Smooth muscle cell (in vitro differentiated cells): Measurements from ENCODE around the gene PSMD13. TPM values are rescaled to one million over a fixed set of nuclear protein-coding genes. Genes with fewer than 3 reads are reported as not detected.

Experiments used
- DNase-seq: peaks from one replicate; lab custom pipeline; 2025; ENCODE audit not compliant: unreplicated experiment; lab: John Stamatoyannopoulos, UW
- H2AFZ ChIP-seq: fragments of 200-600 bp; sonication (generic); 2 replicates; pipeline ENCODE4 v1.6.0; 2016; ENCODE audit warnings: antibody characterized with exemption, low read depth, mild to moderate bottlenecking
- H3F3A ChIP-seq: fragments of 200-600 bp; sonication (generic); 2 replicates; pipeline ENCODE4 v1.6.0; 2017; ENCODE audit warnings: antibody characterized with exemption, low read depth
- H3K27ac ChIP-seq: fragments of 200-600 bp; sonication (generic); 2 replicates; pipeline ENCODE4 v1.5.1; 2016; ENCODE audit warnings: low read depth, mild to moderate bottlenecking
- H3K27me3 ChIP-seq: fragments of 200-600 bp; sonication (generic); 2 replicates; pipeline ENCODE4 v1.6.1; 2016; ENCODE audit warnings: low read depth, mild to moderate bottlenecking
- H3K36me3 ChIP-seq: fragments of 200-600 bp; sonication (generic); 2 replicates; pipeline ENCODE4 v1.5.1; 2016; ENCODE audit warnings: low read depth
- H3K4me1 ChIP-seq: fragments of 200-600 bp; sonication (generic); 2 replicates; pipeline ENCODE4 v1.5.1; 2016; ENCODE audit warnings: low read depth
- H3K4me2 ChIP-seq: fragments of 200-600 bp; sonication (generic); 2 replicates; pipeline ENCODE4 v1.6.0; 2016; ENCODE audit warnings: mild to moderate bottlenecking
- H3K4me3 ChIP-seq: fragments of 200-600 bp; sonication (generic); 2 replicates; pipeline ENCODE4 v1.5.1; 2016; ENCODE audit warnings: mild to moderate bottlenecking
- H3K79me2 ChIP-seq: fragments of 200-600 bp; sonication (generic); 2 replicates; pipeline ENCODE4 v1.6.0; 2016; ENCODE audit warnings: low read depth, mild to moderate bottlenecking
- H3K9ac ChIP-seq: fragments of 200-600 bp; sonication (generic); 2 replicates; pipeline ENCODE4 v1.6.0; 2016; ENCODE audit warnings: low read depth
- H3K9me3 ChIP-seq: fragments of 200-600 bp; sonication (generic); replicated peaks from 2 replicates; pipeline ENCODE4 v1.5.1; 2016; ENCODE audit warnings: low read depth
- H4K20me1 ChIP-seq: fragments of 200-600 bp; sonication (generic); 2 replicates; pipeline ENCODE4 v1.6.0; 2016; ENCODE audit warnings: low read depth
- CTCF ChIP-seq: fragments of 200-600 bp; sonication (generic); IDR thresholded peaks from 2 replicates; pipeline ENCODE4 v1.5.1; 2017; ENCODE audit warnings: borderline replicate concordance, mild to moderate bottlenecking, antibody characterized with exemption; ENCODE audit not compliant: insufficient read depth, poor library complexity, severe bottlenecking
- WGBS: methylation state at CpG from one replicate; pipeline ENCODE4 v1.1.7; 2016; ENCODE audit warnings: low lambda C conversion rate; 5-methylcytosine and 5-hydroxymethylcytosine counted together
- polyA plus RNA-seq: library from polyadenylated mRNA; unstranded; fragments of >200 nt; fragmentation: Nextera tagmentation; extraction: Ambion mirVana; gene quantifications from 2 replicates; pipeline ENCODE4 v1.2.1, GENCODE V29; 2016
- total RNA-seq: library from RNA; depleted of rRNA; stranded (reverse); fragments of >200 nt; gene quantifications from 2 replicates; pipeline ENCODE4 v1.2.3, GENCODE V29; 2014

PSMD13 gene
- total and polyA plus RNA-seq, 2 experiments from 2014 or later, result 77.4 to 200 TPM

- DNase-seq, result no peak
- Histone ChIP-seq H3K36me3 (no peaks in the 10 kb centered on the region), H3K4me1 (no peaks in the 10 kb centered on the region), H3F3A (no peaks in the 10 kb centered on the region), H3K27ac (no peak overlapping the region), H2AFZ (no peak overlapping the region), H3K79me2 (peaks cover 10% of the 10 kb centered on the region), H3K4me3 (no peak overlapping the region), H3K27me3 (no peaks in the 10 kb centered on the region), H3K4me2 (no peak overlapping the region), H3K9ac (no peak overlapping the region), H4K20me1 (no peaks in the 10 kb centered on the region), H3K9me3 (no peaks in the 10 kb centered on the region)
- TF ChIP-seq CTCF, result no peak
- 90% methylated on average over 6 of the region's 6 CpGs for WGBS
Observed at GRCh38 chr11:227824-228379, 8.9 kb upstream of the PSMD13 start.

DNA sequence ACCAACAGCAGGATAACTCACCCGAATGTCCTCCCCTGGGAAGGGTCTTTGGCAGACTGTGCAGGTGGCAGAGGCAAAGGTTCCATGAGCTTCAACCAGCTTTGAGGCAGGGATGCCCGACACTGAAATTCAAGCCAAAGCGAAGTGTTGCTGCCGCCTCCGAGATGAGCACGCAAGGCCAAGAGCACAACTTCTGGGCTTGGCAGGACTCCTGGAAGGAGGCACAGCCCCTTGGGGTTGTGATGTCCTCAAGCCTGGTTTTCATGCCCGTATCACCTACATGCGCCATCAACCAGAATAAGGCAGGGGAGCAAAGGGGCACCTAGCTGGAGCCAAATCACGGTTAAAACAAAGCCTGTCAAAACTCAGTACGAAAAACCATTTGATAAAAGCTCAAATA lies 6.3 kb upstream of the PSMD13 start:
- Histone ChIP-seq H3K4me2 (no peak overlapping the region), H3K4me1 (peaks cover 6% of the 10 kb centered on the region), H4K20me1 (no peaks in the 10 kb centered on the region), H3F3A (no peaks in the 10 kb centered on the region), H3K36me3 (no peaks in the 10 kb centered on the region), H3K4me3 (no peak overlapping the region), H3K9ac (no peak overlapping the region), H3K27me3 (no peaks in the 10 kb centered on the region), H2AFZ (no peak overlapping the region), H3K9me3 (no peaks in the 10 kb centered on the region), H3K27ac (no peak overlapping the region), H3K79me2 (peaks cover 20% of the 10 kb centered on the region)
- WGBS, result 92% methylated on average over 10 of the region's 10 CpGs
- no peak for DNase-seq
- TF ChIP-seq CTCF, result no peak

DNA sequence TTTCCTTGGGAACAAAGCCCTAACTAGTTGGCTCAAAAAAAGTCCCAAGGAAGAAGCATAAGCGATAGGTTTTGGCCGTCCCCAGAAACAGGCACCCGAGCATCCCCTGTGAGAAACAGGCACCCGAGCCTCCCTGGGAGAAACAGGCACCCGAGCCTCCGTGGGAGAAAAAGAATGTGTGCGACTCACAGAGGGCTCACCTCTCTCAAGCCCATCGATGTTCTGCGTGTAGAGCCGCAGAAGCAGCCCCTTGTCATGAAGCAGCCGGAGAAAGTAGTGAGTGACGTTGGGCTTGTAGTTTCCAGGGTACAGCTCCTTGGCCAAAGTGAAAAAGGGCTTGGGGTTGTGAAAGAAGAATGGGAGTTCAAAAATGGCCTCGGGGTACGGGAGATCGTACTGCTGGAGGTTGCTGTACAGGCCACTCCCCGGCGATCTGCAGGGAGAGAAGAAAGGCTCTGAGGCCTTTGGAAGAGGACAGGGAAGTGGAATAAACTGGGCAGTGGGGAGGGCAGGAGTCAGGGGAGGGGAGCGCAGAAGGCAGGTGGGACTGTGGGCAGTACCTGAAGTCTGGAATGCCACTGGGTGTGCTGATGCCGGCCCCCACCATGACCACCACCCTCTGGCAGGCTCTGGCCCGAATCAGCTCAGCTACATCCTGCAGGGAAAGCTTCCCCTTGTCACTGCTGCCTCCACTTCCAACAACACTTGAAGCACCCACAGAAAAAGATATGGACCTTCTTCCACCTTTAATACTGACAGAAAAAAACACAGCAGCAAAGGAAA lies 3.8 kb upstream of the PSMD13 start:
- no peak for TF ChIP-seq CTCF
- H3K4me3 ChIP-seq, result no peak overlapping the region
- H3K27ac ChIP-seq, result no peak overlapping the region
- peaks cover 13% of the 10 kb centered on the region for H3K4me1 ChIP-seq
- DNase-seq, result no peak
- no peak overlapping the region for H2AFZ ChIP-seq
- 88% methylated on average over 20 of the region's 20 CpGs for WGBS
- no peak overlapping the region for H3K9ac ChIP-seq
- no peaks in the 10 kb centered on the region for H3K27me3 ChIP-seq
- H3K36me3 ChIP-seq, result no peaks in the 10 kb centered on the region
- H3K9me3 ChIP-seq, result no peaks in the 10 kb centered on the region
- no peaks in the 10 kb centered on the region for H3F3A ChIP-seq
- H3K4me2 ChIP-seq, result no peak overlapping the region
- H3K79me2 ChIP-seq, result peaks cover 29% of the 10 kb centered on the region
- H4K20me1 ChIP-seq, result peaks cover 5% of the 10 kb centered on the region

- Histone ChIP-seq H3K79me2 (peaks cover 42% of the 10 kb centered on the region), H3F3A (no peaks in the 10 kb centered on the region), H2AFZ (no peak overlapping the region), H3K4me2 (peak overlapping the region; percentile 98), H3K27me3 (no peaks in the 10 kb centered on the region), H3K4me3 (peak overlapping the region; percentile 94), H3K27ac (peak overlapping the region; percentile 57), H3K4me1 (peaks cover 15% of the 10 kb centered on the region), H3K9ac (peak overlapping the region; percentile 44), H4K20me1 (peaks cover 18% of the 10 kb centered on the region), H3K9me3 (no peaks in the 10 kb centered on the region), H3K36me3 (no peaks in the 10 kb centered on the region)
- TF ChIP-seq CTCF, result no peak
- no peak for DNase-seq
- WGBS, result 92% methylated on average over 8 of the region's 8 CpGs
Observed at GRCh38 chr11:235180-235579, 1.6 kb upstream of the PSMD13 start.
